Common myeloid progenitor, CD34-positive (primary cell): ENCODE results near the gene SNED1.

Experiments
- CTCF ChIA-PET: fragments of 350-600 bp; sonication (Branson Sonifier 250); formaldehyde crosslinking; loops from one replicate; lab custom pipeline; 2021; ENCODE audit warnings: antibody characterized with exemption; lab: Charles Lee
- POLR2A ChIA-PET: fragments of 350-600 bp; sonication (Branson Sonifier 250); formaldehyde crosslinking; loops from one replicate; lab custom pipeline; 2021; ENCODE audit warnings: antibody characterized with exemption; lab: Charles Lee
- DNase-seq, 3 donors: peaks; one replicate each; pipeline versions ENCODE4 v3.0.0 to v3.0.0-alpha.2; 2013
- H3K27ac ChIP-seq, 2 experiments: 1 replicate in 1 of 2; 2 replicates in 1 of 2; pipeline ENCODE4 v1.7.0; 2013; ENCODE audit warnings: inconsistent platforms in 2 of 2, low read length in 2 of 2, mild to moderate bottlenecking in 2 of 2, low read depth in 1 of 2, moderate library complexity in 1 of 2; ENCODE audit not compliant: severe bottlenecking in 2 of 2, insufficient read depth in 1 of 2, poor library complexity in 1 of 2
- H3K27me3 ChIP-seq, 5 experiments: replicated peaks in 2 of 5; 1 replicate in 3 of 5; 2 replicates in 2 of 5; pipeline versions ENCODE4 v1.6.1 to v1.7.0; 2013; ENCODE audit warnings: low read length in 4 of 5, mild to moderate bottlenecking in 2 of 5, moderate library complexity in 2 of 5, inconsistent platforms in 1 of 5; ENCODE audit not compliant: insufficient read depth in 5 of 5, control insufficient read depth in 4 of 5
- H3K36me3 ChIP-seq, 4 experiments: 1 replicate in 2 of 4; 2 replicates in 2 of 4; pipeline versions ENCODE4 v1.6.1 to v1.7.0; 2013; ENCODE audit warnings: low read length in 3 of 4, control low read depth in 1 of 4, mild to moderate bottlenecking in 1 of 4; ENCODE audit not compliant: control insufficient read depth in 4 of 4, insufficient read depth in 4 of 4
- H3K4me1 ChIP-seq, 4 experiments: 1 replicate in 3 of 4; 2 replicates in 1 of 4; pipeline versions ENCODE4 v1.6.1 to v1.7.1; 2013; ENCODE audit warnings: low read length in 3 of 4, mild to moderate bottlenecking in 3 of 4, control low read depth in 1 of 4, inconsistent platforms in 1 of 4, moderate library complexity in 1 of 4; ENCODE audit not compliant: control insufficient read depth in 4 of 4, insufficient read depth in 4 of 4; ENCODE audit errors: control extremely low read depth in 1 of 4
- H3K4me3 ChIP-seq, 7 experiments: 1 replicate in 4 of 7; 2 replicates in 3 of 7; pipeline versions ENCODE4 v1.5.1 to v1.7.0; 2013; ENCODE audit warnings: mild to moderate bottlenecking in 7 of 7, low read length in 6 of 7, moderate library complexity in 6 of 7, inconsistent platforms in 2 of 7, low read depth in 2 of 7, control low read depth in 1 of 7; ENCODE audit not compliant: insufficient read depth in 4 of 7, control insufficient read depth in 1 of 7; ENCODE audit errors: extremely low read depth in 1 of 7
- H3K9me3 ChIP-seq, 5 experiments: 1 replicate in 4 of 5; 2 replicates in 1 of 5; pipeline versions ENCODE4 v1.6.1 to v1.7.1; 2013; ENCODE audit warnings: low read length in 4 of 5, mild to moderate bottlenecking in 2 of 5, inconsistent platforms in 1 of 5, low read depth in 1 of 5, moderate library complexity in 1 of 5; ENCODE audit not compliant: control insufficient read depth in 4 of 5, insufficient read depth in 2 of 5; ENCODE audit errors: control extremely low read depth in 1 of 5
- WGBS: methylation state at CpG from one replicate; pipeline ENCODE4 v1.1.5; 2013; ENCODE audit not compliant: insufficient coverage; 5-methylcytosine and 5-hydroxymethylcytosine counted together

SNED1 gene

GRCh38 chr2:240981871-240982800 is 16.3 kb upstream of the SNED1 start:
- POLR2A ChIA-PET: interaction anchor here (0.6 kb wide), 1 partner anchor 20 kb away, joined by 3 read pairs; no protein-coding TSS in a partner anchor
- CTCF ChIA-PET: interaction anchor here (0.7 to 1.1 kb wide), 4 partner anchors 11 to 169 kb away, joined by 3 read pairs; partner anchors contain the start of gene PPP1R7
- Histone ChIP-seq H3K4me1 (peaks cover 0 to 18% (median 7%) of the 10 kb centered on the region in 4 experiments), H3K27ac (no peak overlapping the region), H3K9me3 (no peaks in the 10 kb centered on the region), H3K4me3 (no peak overlapping the region), H3K36me3 (no peaks in the 10 kb centered on the region), H3K27me3 (peaks cover 0 to 7% (median 0%) of the 10 kb centered on the region in 5 experiments)
- WGBS: 94% methylated on average over 25 of the region's 25 CpGs
- no peak for DNase-seq

DNA sequence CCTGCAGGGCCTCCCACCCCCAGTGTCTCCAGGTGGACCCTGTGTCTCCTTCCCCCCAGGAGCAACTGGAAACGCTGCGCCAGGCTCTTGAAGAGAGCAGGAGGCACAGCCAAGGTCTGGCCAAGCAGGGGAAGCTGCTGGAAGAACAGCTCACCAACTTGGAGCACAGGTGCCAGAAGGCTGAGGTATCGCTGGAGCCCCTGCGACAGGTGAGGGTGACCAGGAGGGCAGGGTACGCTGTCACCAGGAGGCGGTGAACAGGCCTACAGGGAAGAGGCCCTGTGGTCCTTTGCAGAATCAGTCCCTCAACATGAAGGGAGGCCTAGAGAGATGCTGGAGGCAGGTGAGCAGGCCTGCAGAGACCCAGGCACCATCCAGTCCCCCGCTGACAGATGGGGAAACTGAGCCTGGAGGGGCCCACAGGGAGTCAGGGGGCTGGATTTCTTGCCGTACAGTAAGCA is 15.6 kb upstream of the SNED1 start:
- Histone ChIP-seq H3K27ac (no peak overlapping the region), H3K36me3 (no peaks in the 10 kb centered on the region), H3K9me3 (peaks cover 0 to 5% (median 0%) of the 10 kb centered on the region in 5 experiments), H3K4me3 (peak overlapping the region in 1 of 7 experiments; percentile 19), H3K4me1 (peaks cover 0 to 19% (median 7%) of the 10 kb centered on the region in 4 experiments), H3K27me3 (peaks cover 0 to 7% (median 0%) of the 10 kb centered on the region in 5 experiments)
- 97% methylated on average over 6 of the region's 8 CpGs for WGBS
- ChIA-PET POLR2A (no interaction called here), CTCF (interaction anchor here (0.7 to 2.0 kb wide), 7 partner anchors 10 to 81 kb away, joined by 3 to 8 read pairs (median 3); no protein-coding TSS in a partner anchor)
- no peak for DNase-seq

DNA sequence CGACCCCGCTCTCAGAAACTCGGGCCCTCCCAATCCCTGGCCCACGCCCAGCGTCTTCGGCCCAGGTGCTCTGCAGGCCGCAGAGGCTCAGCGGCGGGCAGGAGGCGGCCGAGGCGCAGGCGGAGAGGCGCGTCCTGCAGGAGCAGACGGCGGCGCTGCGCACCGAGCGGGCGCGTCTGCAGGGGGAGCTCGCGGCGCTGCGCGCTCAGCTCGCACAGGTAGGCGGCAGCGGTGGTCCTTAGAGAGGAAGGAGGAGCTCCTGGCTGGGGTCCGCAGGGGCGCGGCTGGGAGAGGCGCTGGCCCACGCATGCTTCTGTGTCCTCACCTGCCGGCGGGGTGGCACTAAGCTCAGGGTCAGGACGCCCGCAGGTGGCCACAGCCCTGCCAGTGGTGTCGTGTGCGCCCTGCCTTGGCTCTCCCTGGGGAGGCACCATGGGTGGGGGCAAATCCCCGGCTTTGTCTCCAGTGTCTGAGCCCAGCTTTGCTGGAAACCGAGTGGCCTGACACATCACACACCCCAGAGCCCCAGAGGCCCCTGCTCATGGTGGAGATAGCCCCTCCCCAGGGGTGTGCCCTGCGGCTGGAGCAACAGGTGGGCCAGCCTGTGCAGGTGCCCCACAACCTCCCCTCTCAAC is 14.9 kb upstream of the SNED1 start:
- H3K4me3 ChIP-seq: peak overlapping the region in 2 of 7 experiments; percentile 19 to 36
- H3K27me3 ChIP-seq: peaks cover 0 to 7% (median 0%) of the 10 kb centered on the region in 5 experiments
- no peaks in the 10 kb centered on the region for H3K36me3 ChIP-seq
- DNase-seq: peak; percentile 56 to 75 (median 72)
- H3K27ac ChIP-seq: no peak overlapping the region
- ChIA-PET CTCF (interaction anchor here (0.6 to 2.0 kb wide), 17 partner anchors 9 to 307 kb away, joined by 3 to 8 read pairs (median 3); partner anchors contain the start of gene SNED1), POLR2A (no interaction called here)
- peaks cover 0 to 19% (median 7%) of the 10 kb centered on the region in 4 experiments for H3K4me1 ChIP-seq
- H3K9me3 ChIP-seq: peaks cover 0 to 11% (median 6%) of the 10 kb centered on the region in 5 experiments
- WGBS: 8% methylated on average over 42 of the region's 45 CpGs

DNA sequence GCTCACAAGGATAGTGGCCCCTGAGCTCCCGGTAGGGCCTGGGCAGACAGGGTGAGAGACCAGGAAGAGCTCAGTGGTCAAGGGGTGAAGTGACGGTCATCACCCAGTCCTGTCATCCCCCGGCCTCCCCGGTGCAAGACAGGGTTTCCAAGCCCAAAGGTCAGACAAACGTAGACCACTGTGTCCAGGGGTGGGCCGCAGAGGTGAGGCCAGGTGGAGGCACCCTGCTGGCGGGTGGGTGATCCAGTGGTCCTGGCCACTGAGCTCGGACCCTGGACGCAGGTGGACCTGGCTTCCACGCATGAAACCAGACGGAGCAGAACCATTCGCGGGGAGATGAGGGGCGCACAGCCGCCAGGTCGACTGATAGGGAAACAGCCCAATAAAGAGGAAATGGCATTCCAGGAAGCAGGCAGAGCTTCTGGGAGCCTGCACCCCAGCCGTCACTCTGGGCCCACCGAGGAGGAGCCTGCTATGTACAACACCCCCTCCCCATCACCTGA is 14.4 kb upstream of the SNED1 start:
- ChIA-PET CTCF (interaction anchor here (0.6 to 2.0 kb wide), 17 partner anchors 9 to 306 kb away, joined by 3 to 8 read pairs (median 3); partner anchors contain the start of gene SNED1), POLR2A (no interaction called here)
- Histone ChIP-seq H3K27me3 (peaks cover 0 to 7% (median 0%) of the 10 kb centered on the region in 5 experiments), H3K4me1 (peaks cover 0 to 19% (median 7%) of the 10 kb centered on the region in 4 experiments), H3K27ac (no peak overlapping the region), H3K4me3 (no peak overlapping the region), H3K9me3 (peaks cover 0 to 17% (median 10%) of the 10 kb centered on the region in 5 experiments), H3K36me3 (no peaks in the 10 kb centered on the region)
- no peak for DNase-seq
- WGBS: 82% methylated on average over 15 of the region's 18 CpGs

DNA sequence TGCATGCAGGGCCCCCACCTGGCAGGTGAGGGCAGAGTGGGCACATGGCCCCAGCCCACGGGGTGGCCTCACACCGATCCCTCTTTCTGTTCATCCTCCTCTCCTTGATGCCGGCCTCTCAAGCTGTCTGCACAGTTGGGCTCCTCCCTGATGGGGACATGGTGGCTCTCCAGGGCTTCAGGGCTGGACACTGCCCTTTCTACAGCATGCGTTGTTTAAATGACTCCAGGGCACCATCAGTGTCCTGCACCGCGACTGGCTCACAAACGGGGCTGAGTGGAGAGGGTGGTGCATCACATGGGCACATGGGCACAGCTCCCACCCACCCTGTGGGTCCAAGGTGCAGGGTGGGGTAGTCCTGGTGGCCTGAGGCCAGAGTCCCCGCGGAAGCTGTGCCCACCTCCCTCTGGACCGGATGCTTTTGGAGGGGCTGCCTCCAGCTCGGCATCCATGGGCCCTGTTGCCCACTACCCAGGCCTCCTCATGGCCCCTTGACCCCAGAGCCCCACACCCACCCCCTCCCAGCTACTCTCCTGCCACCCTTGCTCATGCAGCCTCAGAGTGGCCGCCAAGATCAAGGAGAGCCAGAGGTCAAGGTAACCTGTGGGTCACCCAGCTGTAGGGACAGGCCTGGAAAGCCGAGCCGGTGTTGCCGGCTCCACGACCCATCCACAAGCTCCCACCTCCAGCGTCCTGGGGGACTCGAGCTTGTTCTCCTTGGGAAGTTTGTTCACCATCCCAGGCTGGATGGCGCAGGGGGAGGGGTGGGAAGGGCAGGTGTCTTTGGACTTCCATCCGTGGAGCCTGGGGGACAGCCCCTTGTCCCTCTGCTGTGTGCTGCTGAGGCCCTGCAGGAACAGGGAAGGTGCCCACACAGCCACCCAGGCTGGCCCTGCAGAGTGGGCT is 12.3 kb upstream of the SNED1 start:
- Histone ChIP-seq H3K27ac (no peak overlapping the region), H3K4me3 (no peak overlapping the region), H3K27me3 (peaks cover 0 to 7% (median 0%) of the 10 kb centered on the region in 5 experiments), H3K4me1 (peaks cover 0 to 18% (median 7%) of the 10 kb centered on the region in 4 experiments), H3K36me3 (no peaks in the 10 kb centered on the region), H3K9me3 (peaks cover 0 to 20% (median 10%) of the 10 kb centered on the region in 5 experiments)
- 93% methylated on average over 18 of the region's 20 CpGs for WGBS
- no peak for DNase-seq
- ChIA-PET CTCF (interaction anchor here (1.2 to 1.3 kb wide), 2 partner anchors 19 to 20 kb away, joined by 4 read pairs; no protein-coding TSS in a partner anchor), POLR2A (no interaction called here)
